Effector memory CD4-positive, alpha-beta T cell (primary cell): ENCODE data around the gene RAB10.

ENCODE experiments used
- DNase-seq, 3 donors: peaks; one replicate each; pipeline ENCODE4 v3.0.0-alpha.2; 2020
- H3K27ac ChIP-seq: 2 replicates; pipeline ENCODE4 v1.7.0; 2013; ENCODE audit warnings: mild to moderate bottlenecking, low read length, moderate library complexity; ENCODE audit not compliant: insufficient read depth, poor library complexity, severe bottlenecking
- H3K27me3 ChIP-seq: replicated peaks from 2 replicates; pipeline ENCODE4 v1.7.0; 2013; ENCODE audit warnings: mild to moderate bottlenecking, low read length; ENCODE audit not compliant: insufficient read depth, control insufficient read depth, poor library complexity, severe bottlenecking
- H3K36me3 ChIP-seq: 2 replicates; pipeline ENCODE4 v1.7.0; 2013; ENCODE audit warnings: mild to moderate bottlenecking, low read length, moderate library complexity; ENCODE audit not compliant: control insufficient read depth, insufficient read depth
- H3K4me1 ChIP-seq: 2 replicates; pipeline ENCODE4 v1.7.0; 2013; ENCODE audit warnings: low read length, mild to moderate bottlenecking; ENCODE audit not compliant: control insufficient read depth, insufficient read depth, poor library complexity, severe bottlenecking
- H3K4me3 ChIP-seq: 2 replicates; pipeline ENCODE4 v1.7.0; 2013; ENCODE audit warnings: low read length, low read depth, mild to moderate bottlenecking; ENCODE audit not compliant: insufficient read depth, poor library complexity, severe bottlenecking
- H3K9me3 ChIP-seq: 2 replicates; pipeline ENCODE4 v1.7.0; 2013; ENCODE audit warnings: mild to moderate bottlenecking, low read length, moderate library complexity; ENCODE audit not compliant: control insufficient read depth

RAB10 gene

GRCh38 chr2:26139269-26140183 is 105.6 kb downstream of the RAB10 start:
- Histone ChIP-seq H3K27ac (no peak overlapping the region), H3K36me3 (no peaks in the 10 kb centered on the region), H3K4me1 (no peaks in the 10 kb centered on the region), H3K4me3 (no peak overlapping the region), H3K27me3 (no peaks in the 10 kb centered on the region), H3K9me3 (no peaks in the 10 kb centered on the region)
- DNase-seq: no peak

- no peak for DNase-seq
- Histone ChIP-seq H3K36me3 (no peaks in the 10 kb centered on the region), H3K4me3 (no peak overlapping the region), H3K27me3 (no peaks in the 10 kb centered on the region), H3K9me3 (no peaks in the 10 kb centered on the region), H3K4me1 (no peaks in the 10 kb centered on the region), H3K27ac (no peak overlapping the region)
These were observed 107.4 kb downstream of the RAB10 start for GRCh38 chr2:26141145-26141769.

GRCh38 chr2:26144031-26144430 is 110.1 kb downstream of the RAB10 start:
- Histone ChIP-seq H3K27me3 (no peaks in the 10 kb centered on the region), H3K36me3 (no peaks in the 10 kb centered on the region), H3K9me3 (no peaks in the 10 kb centered on the region), H3K4me3 (no peak overlapping the region), H3K27ac (no peak overlapping the region), H3K4me1 (no peaks in the 10 kb centered on the region)
- no peak for DNase-seq

GRCh38 chr2:26144953-26145680 is 111.2 kb downstream of the RAB10 start:
- Histone ChIP-seq H3K36me3 (no peaks in the 10 kb centered on the region), H3K27me3 (peaks cover under 1% of the 10 kb centered on the region), H3K4me3 (no peak overlapping the region), H3K27ac (no peak overlapping the region), H3K4me1 (no peaks in the 10 kb centered on the region), H3K9me3 (no peaks in the 10 kb centered on the region)
- peak; percentile 15 to 35 (median 32) for DNase-seq

- H3K27ac ChIP-seq: no peak overlapping the region
- no peak for DNase-seq
- H3K4me1 ChIP-seq: no peaks in the 10 kb centered on the region
- no peak overlapping the region for H3K4me3 ChIP-seq
- H3K27me3 ChIP-seq: peaks cover 7% of the 10 kb centered on the region
- H3K9me3 ChIP-seq: no peaks in the 10 kb centered on the region
- H3K36me3 ChIP-seq: no peaks in the 10 kb centered on the region
These were observed 114.6 kb downstream of the RAB10 start for GRCh38 chr2:26148501-26148900.

- DNase-seq: no peak
- H3K27me3 ChIP-seq: peaks cover 7% of the 10 kb centered on the region
- no peaks in the 10 kb centered on the region for H3K9me3 ChIP-seq
- no peaks in the 10 kb centered on the region for H3K36me3 ChIP-seq
- no peak overlapping the region for H3K4me3 ChIP-seq
- no peak overlapping the region for H3K27ac ChIP-seq
- no peaks in the 10 kb centered on the region for H3K4me1 ChIP-seq
These were observed 116.4 kb downstream of the RAB10 start for GRCh38 chr2:26150243-26150642.

- Histone ChIP-seq H3K4me3 (no peak overlapping the region), H3K36me3 (no peaks in the 10 kb centered on the region), H3K9me3 (no peaks in the 10 kb centered on the region), H3K4me1 (no peaks in the 10 kb centered on the region), H3K27ac (no peak overlapping the region), H3K27me3 (no peaks in the 10 kb centered on the region)
- DNase-seq: no peak
These were observed 123.7 kb downstream of the RAB10 start for GRCh38 chr2:26157580-26157979.

GRCh38 chr2:26161926-26162325 is 128.0 kb downstream of the RAB10 start:
- no peak overlapping the region for H3K27ac ChIP-seq
- DNase-seq: no peak
- no peaks in the 10 kb centered on the region for H3K36me3 ChIP-seq
- H3K27me3 ChIP-seq: no peaks in the 10 kb centered on the region
- H3K9me3 ChIP-seq: no peaks in the 10 kb centered on the region
- H3K4me3 ChIP-seq: no peak overlapping the region
- H3K4me1 ChIP-seq: no peaks in the 10 kb centered on the region

GRCh38 chr2:26162963-26163362 is 129.1 kb downstream of the RAB10 start:
- no peak for DNase-seq
- Histone ChIP-seq H3K36me3 (no peaks in the 10 kb centered on the region), H3K4me3 (no peak overlapping the region), H3K4me1 (no peaks in the 10 kb centered on the region), H3K27me3 (no peaks in the 10 kb centered on the region), H3K27ac (no peak overlapping the region), H3K9me3 (no peaks in the 10 kb centered on the region)

GRCh38 chr2:26164231-26164630 is 130.3 kb downstream of the RAB10 start:
- Histone ChIP-seq H3K27ac (no peak overlapping the region), H3K4me3 (no peak overlapping the region), H3K9me3 (no peaks in the 10 kb centered on the region), H3K36me3 (no peaks in the 10 kb centered on the region), H3K27me3 (no peaks in the 10 kb centered on the region), H3K4me1 (no peaks in the 10 kb centered on the region)
- no peak for DNase-seq
